Measurements from ENCODE around the gene PLP2. TPM values are rescaled to one million over a fixed set of nuclear protein-coding genes. Genes with fewer than 3 reads are reported as not detected.

The PLP2 gene, protein sequence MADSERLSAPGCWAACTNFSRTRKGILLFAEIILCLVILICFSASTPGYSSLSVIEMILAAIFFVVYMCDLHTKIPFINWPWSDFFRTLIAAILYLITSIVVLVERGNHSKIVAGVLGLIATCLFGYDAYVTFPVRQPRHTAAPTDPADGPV
- total RNA-seq (2016; rRNA removed; fragmentation: Illumina TruSeq; extraction: Trizol) (0.18 and 0.40 TPM in 2 replicates), polyA plus RNA-seq (2011; rRNA removed) (3.6 and 5.1 TPM in 2 replicates), polyA minus RNA-seq (2011; rRNA and poly(A)+ RNA removed; ENCODE audit: low replicate concordance) (4.8 and 952 TPM in 2 replicates), Bru-seq, nascent RNA (percentile 27 among the genes with signal in this experiment), BruChase-seq, experiment 1, labeled RNA remaining after a 6-hour chase (percentile 31 among the genes with signal in this experiment), BruChase-seq, experiment 2, labeled RNA remaining after a 2-hour chase (percentile 23 among the genes with signal in this experiment)
- total RNA-seq (2016; cell fraction: cytosol; rRNA removed; fragmentation: Illumina TruSeq; extraction: Trizol; ENCODE audit: low read depth), result not detected in 2 replicates
- 0.19 and 0.24 TPM in 2 replicates for total RNA-seq (2016; cell fraction: insoluble cytoplasmic fraction; rRNA removed; fragmentation: Illumina TruSeq; extraction: Trizol)
- total RNA-seq (2016; cell fraction: membrane; rRNA removed; fragmentation: Illumina TruSeq; extraction: Trizol), result 0.45 TPM in 1 of 2 replicates, not detected in the other
- 0.50 TPM in 1 of 2 replicates, not detected in the other for total RNA-seq (2016; cell fraction: nucleus; rRNA removed; fragmentation: Illumina TruSeq; extraction: Trizol)
- polyA plus RNA-seq (2011; cell fraction: cytosol; rRNA removed), result 4.2 and 6.6 TPM in 2 replicates
- 1.5 and 1.9 TPM in 2 replicates for polyA plus RNA-seq (2011; cell fraction: nucleus; rRNA removed)
- 2.8 and 4.2 TPM in 2 replicates for polyA plus RNA-seq (2012)
- polyA plus RNA-seq (2016; cell fraction: cytosol; fragmentation: Illumina TruSeq; extraction: Trizol; ENCODE audit: low read depth), result 0.70 and 0.82 TPM in 2 replicates
- polyA plus RNA-seq (2016; cell fraction: insoluble cytoplasmic fraction; fragmentation: Illumina TruSeq; extraction: Trizol; ENCODE audit: low read depth), result 0.23 and 0.32 TPM in 2 replicates
- polyA plus RNA-seq (2016; cell fraction: membrane; fragmentation: Illumina TruSeq; extraction: Trizol; ENCODE audit: low read depth), result 0.83 and 0.88 TPM in 2 replicates
- polyA plus RNA-seq (2016; cell fraction: nucleus; fragmentation: Illumina TruSeq; extraction: Trizol; ENCODE audit: insufficient read depth, low read depth), result 0.70 and 0.76 TPM in 2 replicates
- 1.8 and 2.3 TPM in 2 replicates for polyA minus RNA-seq (2011; cell fraction: cytosol; rRNA and poly(A)+ RNA removed)
- 1.3 and 1.9 TPM in 2 replicates for polyA minus RNA-seq (2011; cell fraction: nucleus; rRNA and poly(A)+ RNA removed)
- long read RNA-seq, experiment 1, partial matches to known transcripts, result 0 of 1 reads
- long read RNA-seq, experiment 1, other reads (novel, unspliced or antisense), result 0 of 1 reads
- long read RNA-seq, experiment 2, transcript PLP2-202 (5 exons, 1,079 nt), result major isoform, 5 of 6 reads
- long read RNA-seq, experiment 2, partial matches to known transcripts, result 0 of 6 reads
- long read RNA-seq, experiment 2, other reads (novel, unspliced or antisense), result 1 of 6 reads

- in situ Hi-C loops (cut with HindIII; ENCODE audit: extremely low pct_ligation_motif_present, low pct_unique_long_range_greater_than_20kb) (no loop called here), intact Hi-C loops (cut with micrococcal nuclease; ENCODE audit: unreplicated experiment) (no loop called here)
- DNase-seq (ENCODE audit: low spot score) (no peak), ATAC-seq (peak; percentile 33; the same call in 2 of the 3 replicates), FAIRE-seq (no peak)
- CTCF ChIA-PET (ENCODE audit: low intra/inter-chr PET ratio, low total read pairs), result no interaction called here
- Histone ChIP-seq H3K4me2 (ENCODE audit: low read depth, low read length) (peak within 1 kb of the TSS; percentile 39; the same call in 1 of the 2 replicates), H3K9ac (ENCODE audit: insufficient read depth, low read depth, low read length) (0 out of 2 replicates have a peak within 1 kb of the TSS, but pooled peaks have one; percentile 3), H3K4me1 (ENCODE audit: insufficient read depth, low read length) (peaks cover 15% of the 10 kb centered on the region; the same call in 1 of the 2 replicates), H3K27me3 (ENCODE audit: control insufficient read depth in 1 of 2, insufficient read depth in 2 of 2, low read length in 2 of 2) (no peaks in the 10 kb centered on the region), H3K4me3 (replicated peaks in 1 of 3; ENCODE audit: insufficient read depth in 1 of 3, low read depth in 2 of 3, low read length in 3 of 3) (peak within 1 kb of the TSS in 1 of 3 experiments; percentile 16; a peak in 1 of 6 replicates), H3K79me2 (ENCODE audit: insufficient read depth, low read length) (no peaks in the 10 kb centered on the region), H3K9me3 (ENCODE audit: low read length) (no peaks in the 10 kb centered on the region), H3K27ac (ENCODE audit: extremely low read length, insufficient read depth, low read length) (no peak within 1 kb of the TSS), H3K36me3 (replicated peaks in 1 of 2; ENCODE audit: control insufficient read depth in 1 of 2, insufficient read depth in 2 of 2, low read length in 2 of 2) (no peaks in the 10 kb centered on the region), H4K20me1 (ENCODE audit: insufficient read depth, low read length) (no peaks in the 10 kb centered on the region), H2AFZ (ENCODE audit: low read length) (no peak within 1 kb of the TSS)
- POLR2A ChIA-PET, result no interaction called here
- BruUV-seq (replicated peaks), result no TSS peak
- 77% methylated on average over 16 of the region's 46 CpGs for WGBS (ENCODE audit: low lambda C conversion rate)
- TF ChIP-seq ZBTB33 (CRISPR knock-in tag; IDR thresholded peaks at IDR 0.05) (peak; percentile 58; the same call in 1 of the 2 replicates), ZNF543 (CRISPR knock-in tag; IDR thresholded peaks at IDR 0.05) (no peak), ETS1 (CRISPR knock-in tag; IDR thresholded peaks at IDR 0.05) (no peak), ZSCAN12 (CRISPR knock-in tag; IDR thresholded peaks at IDR 0.05) (no peak), ISX (CRISPR knock-in tag; conservative IDR thresholded peaks at IDR 0.05) (no peak), ZNF468 (CRISPR knock-in tag; IDR thresholded peaks at IDR 0.05) (no peak), ZNF432 (CRISPR knock-in tag; IDR thresholded peaks at IDR 0.05; ENCODE audit: borderline replicate concordance) (no peak), IKZF1 (IDR thresholded peaks at IDR 0.05) (no peak), XBP1 (CRISPR knock-in tag; IDR thresholded peaks at IDR 0.05) (no peak), ZNF616 (CRISPR knock-in tag; IDR thresholded peaks at IDR 0.05; ENCODE audit: low read depth) (no peak)
- TF ChIP-seq, protein P1, sequence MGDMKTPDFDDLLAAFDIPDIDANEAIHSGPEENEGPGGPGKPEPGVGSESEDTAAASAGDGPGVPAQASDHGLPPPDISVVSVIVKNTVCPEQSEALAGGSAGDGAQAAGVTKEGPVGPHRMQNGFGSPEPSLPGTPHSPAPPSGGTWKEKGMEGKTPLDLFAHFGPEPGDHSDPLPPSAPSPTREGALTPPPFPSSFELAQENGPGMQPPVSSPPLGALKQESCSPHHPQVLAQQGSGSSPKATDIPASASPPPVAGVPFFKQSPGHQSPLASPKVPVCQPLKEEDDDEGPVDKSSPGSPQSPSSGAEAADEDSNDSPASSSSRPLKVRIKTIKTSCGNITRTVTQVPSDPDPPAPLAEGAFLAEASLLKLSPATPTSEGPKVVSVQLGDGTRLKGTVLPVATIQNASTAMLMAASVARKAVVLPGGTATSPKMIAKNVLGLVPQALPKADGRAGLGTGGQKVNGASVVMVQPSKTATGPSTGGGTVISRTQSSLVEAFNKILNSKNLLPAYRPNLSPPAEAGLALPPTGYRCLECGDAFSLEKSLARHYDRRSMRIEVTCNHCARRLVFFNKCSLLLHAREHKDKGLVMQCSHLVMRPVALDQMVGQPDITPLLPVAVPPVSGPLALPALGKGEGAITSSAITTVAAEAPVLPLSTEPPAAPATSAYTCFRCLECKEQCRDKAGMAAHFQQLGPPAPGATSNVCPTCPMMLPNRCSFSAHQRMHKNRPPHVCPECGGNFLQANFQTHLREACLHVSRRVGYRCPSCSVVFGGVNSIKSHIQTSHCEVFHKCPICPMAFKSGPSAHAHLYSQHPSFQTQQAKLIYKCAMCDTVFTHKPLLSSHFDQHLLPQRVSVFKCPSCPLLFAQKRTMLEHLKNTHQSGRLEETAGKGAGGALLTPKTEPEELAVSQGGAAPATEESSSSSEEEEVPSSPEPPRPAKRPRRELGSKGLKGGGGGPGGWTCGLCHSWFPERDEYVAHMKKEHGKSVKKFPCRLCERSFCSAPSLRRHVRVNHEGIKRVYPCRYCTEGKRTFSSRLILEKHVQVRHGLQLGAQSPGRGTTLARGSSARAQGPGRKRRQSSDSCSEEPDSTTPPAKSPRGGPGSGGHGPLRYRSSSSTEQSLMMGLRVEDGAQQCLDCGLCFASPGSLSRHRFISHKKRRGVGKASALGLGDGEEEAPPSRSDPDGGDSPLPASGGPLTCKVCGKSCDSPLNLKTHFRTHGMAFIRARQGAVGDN (CRISPR knock-in tag; IDR thresholded peaks at IDR 0.05), result 0 out of 2 replicates have a peak, but pooled peaks have one; percentile 26
Observed at GRCh38 chrX:49171752-49172279, at the start of gene PLP2. Gene PLP2 (plus strand): TSS chrX:49171898. CDS start chrX:49172001, 103 bp downstream.
